Suprapubic skin (tissue), 4 donors: ENCODE results near the gene HORMAD2. TPM values are rescaled to one million over a fixed set of nuclear protein-coding genes. Genes with fewer than 3 reads are reported as not detected.
"Not testable (repeated sequence)": the region's sequence is repeated elsewhere in the genome, so short reads cannot be mapped to it uniquely, and the experiment has no call there.

Experiments
- DNase-seq, 2 donors: peaks; one replicate each; pipeline ENCODE4 v3.0.0-alpha.2; 2019; ENCODE audit warnings: low spot score in 2 of 2
- H3K27ac ChIP-seq: fragments of 200-600 bp; sonication (generic); one replicate; pipeline ENCODE4 v1.5.1; 2019
- H3K27me3 ChIP-seq: fragments of 200-600 bp; sonication (generic); one replicate; pipeline ENCODE4 v1.5.1; 2019
- H3K36me3 ChIP-seq: fragments of 200-600 bp; sonication (generic); one replicate; pipeline ENCODE4 v1.5.1; 2019
- H3K4me1 ChIP-seq: fragments of 200-600 bp; sonication (generic); one replicate; pipeline ENCODE4 v1.5.1; 2019
- H3K4me3 ChIP-seq: fragments of 200-600 bp; sonication (generic); one replicate; pipeline ENCODE4 v1.5.1; 2019; ENCODE audit warnings: mild to moderate bottlenecking
- H3K9me3 ChIP-seq: fragments of 200-600 bp; sonication (generic); one replicate; pipeline ENCODE4 v1.5.1; 2019
- CTCF ChIP-seq, 2 donors: fragments of 200-600 bp in 1 of 2; fragments of 450-650 bp in 1 of 2; sonication (generic) in 1 of 2; IDR thresholded peaks; one replicate each; pipeline ENCODE4 v1.5.1; 2016 to 2019; ENCODE audit warnings: antibody characterized with exemption in 2 of 2, mild to moderate bottlenecking in 1 of 2, moderate library complexity in 1 of 2
- EP300 ChIP-seq: sonication (generic); formaldehyde crosslinking; IDR thresholded peaks from one replicate; pipeline ENCODE4 v1.6.1; 2017; ENCODE audit warnings: antibody characterized with exemption
- POLR2A ChIP-seq, 2 donors: fragments of 450-650 bp; IDR thresholded peaks; one replicate each; pipeline ENCODE4 v1.6.1; 2017; ENCODE audit warnings: antibody characterized with exemption in 2 of 2, mild to moderate bottlenecking in 2 of 2, moderate library complexity in 2 of 2
- POLR2AphosphoS5 ChIP-seq, 3 donors: sonication (generic); formaldehyde crosslinking; IDR thresholded peaks; one replicate each; pipeline ENCODE4 v1.6.1; 2017; ENCODE audit warnings: antibody characterized with exemption in 3 of 3
- WGBS: methylation state at CpG from one replicate; pipeline ENCODE4 v1.1.5; 2018; 5-methylcytosine and 5-hydroxymethylcytosine counted together
- total RNA-seq, 4 donors: library from RNA; depleted of rRNA; stranded (reverse); fragments of >200 nt; gene quantifications; one replicate each; pipeline ENCODE4 v1.1.0, GENCODE V29; 2016

HORMAD2 gene
- total RNA-seq, 4 donors from 2014 or later: not detected

- no peaks in the 10 kb centered on the region for H3K9me3 ChIP-seq
- TF ChIP-seq POLR2A (IDR thresholded peaks at IDR 0.05) (no peak), CTCF (IDR thresholded peaks at IDR 0.05) (no peak), POLR2AphosphoS5 (IDR thresholded peaks at IDR 0.05) (no peak), EP300 (no peak)
- no peak overlapping the region for H3K4me3 ChIP-seq
- H3K27ac ChIP-seq: no peak overlapping the region
- WGBS: 51% methylated on average over 10 of the region's 10 CpGs
- no peaks in the 10 kb centered on the region for H3K4me1 ChIP-seq
- no peaks in the 10 kb centered on the region for H3K36me3 ChIP-seq
- peaks cover 5% of the 10 kb centered on the region for H3K27me3 ChIP-seq
- DNase-seq: no peak
Observed at GRCh38 chr22:30078320-30079311, 1.6 kb upstream of the HORMAD2 start.

- Histone ChIP-seq H3K9me3 (no peaks in the 10 kb centered on the region), H3K36me3 (no peaks in the 10 kb centered on the region), H3K4me3 (no peak overlapping the region), H3K27me3 (peaks cover 5% of the 10 kb centered on the region), H3K27ac (no peak overlapping the region), H3K4me1 (no peaks in the 10 kb centered on the region)
- WGBS: 87% methylated on average over 9 of the region's 9 CpGs
- DNase-seq: no peak
- TF ChIP-seq EP300 (no peak), POLR2AphosphoS5 (IDR thresholded peaks at IDR 0.05) (no peak), POLR2A (IDR thresholded peaks at IDR 0.05) (no peak), CTCF (IDR thresholded peaks at IDR 0.05) (no peak)
Observed at GRCh38 chr22:30080805-30081204, 541 bp downstream of the HORMAD2 start.

- no peak overlapping the region for H3K27ac ChIP-seq
- H3K4me3 ChIP-seq: no peak overlapping the region
- no peaks in the 10 kb centered on the region for H3K36me3 ChIP-seq
- H3K4me1 ChIP-seq: no peaks in the 10 kb centered on the region
- no peak for TF ChIP-seq CTCF (IDR thresholded peaks at IDR 0.05)
- no peak for TF ChIP-seq POLR2AphosphoS5 (IDR thresholded peaks at IDR 0.05)
- no peak for TF ChIP-seq EP300
- TF ChIP-seq POLR2A (IDR thresholded peaks at IDR 0.05): no peak
- H3K9me3 ChIP-seq: no peaks in the 10 kb centered on the region
- 86% methylated on average over 2 of the region's 2 CpGs for WGBS
- DNase-seq: no peak
- no peaks in the 10 kb centered on the region for H3K27me3 ChIP-seq
Observed at GRCh38 chr22:30086496-30086895, 6.2 kb downstream of the HORMAD2 start.

GRCh38 chr22:30087037-30087436 lies 6.8 kb downstream of the HORMAD2 start:
- not testable (repeated sequence) for H3K4me1 ChIP-seq, H3K4me3 ChIP-seq, H3K9me3 ChIP-seq, H3K27me3 ChIP-seq, H3K27ac ChIP-seq, H3K36me3 ChIP-seq, DNase-seq
- 81% methylated on average over 5 of the region's 5 CpGs for WGBS

GRCh38 chr22:30087611-30088010 lies 7.3 kb downstream of the HORMAD2 start:
- no peak overlapping the region for H3K27ac ChIP-seq
- H3K27me3 ChIP-seq: no peaks in the 10 kb centered on the region
- TF ChIP-seq POLR2AphosphoS5 (IDR thresholded peaks at IDR 0.05) (no peak), POLR2A (IDR thresholded peaks at IDR 0.05) (no peak), EP300 (no peak), CTCF (IDR thresholded peaks at IDR 0.05) (no peak)

More at GRCh38 chr22:30087611-30088010, 7.3 kb downstream of the HORMAD2 start:
- Histone ChIP-seq H3K4me3 (no peak overlapping the region), H3K36me3 (no peaks in the 10 kb centered on the region), H3K9me3 (no peaks in the 10 kb centered on the region), H3K4me1 (no peaks in the 10 kb centered on the region)
- no peak for DNase-seq
